HepG2 (cell line): ENCODE measurements around the gene MRPL51. TPM values are rescaled to one million over a fixed set of nuclear protein-coding genes. Genes with fewer than 3 reads are reported as not detected.

Experiments
- BRD4 ChIP-seq: sonication (generic); formaldehyde crosslinking; IDR thresholded peaks from 2 replicates; pipeline ENCODE4 v1.4.0; 2020; ENCODE audit warnings: missing genetic modification reagents
- CHD2 ChIP-seq: IDR thresholded peaks from 2 replicates; pipeline ENCODE4 v1.6.1; 2011; ENCODE audit warnings: low read depth, low read length, improper control_type of control experiment
- HMGXB4 ChIP-seq, 2 experiments: sonication (generic) in 1 of 2; formaldehyde crosslinking in 1 of 2; IDR thresholded peaks; 2 replicates each; pipeline versions ENCODE4 v1.4.0 to v1.6.1; 2018 to 2020; ENCODE audit warnings: missing genetic modification reagents in 2 of 2, borderline replicate concordance in 1 of 2, low read depth in 1 of 2, mild to moderate bottlenecking in 1 of 2, missing biosample characterization in 1 of 2
- IRF2 ChIP-seq: IDR thresholded peaks from 2 replicates; pipeline ENCODE4 v1.6.1; 2018; ENCODE audit warnings: missing genetic modification reagents, missing compliant biosample characterization
- KLF11 ChIP-seq: IDR thresholded peaks from 2 replicates; pipeline ENCODE4 v1.6.1; 2016; ENCODE audit warnings: missing compliant biosample characterization
- MXD3 ChIP-seq: IDR thresholded peaks from 2 replicates; pipeline ENCODE4 v1.6.1; 2016; ENCODE audit warnings: mild to moderate bottlenecking, missing biosample characterization, missing genetic modification reagents
- MYC ChIP-seq: sonication (generic); formaldehyde crosslinking; IDR thresholded peaks from 2 replicates; pipeline ENCODE4 v1.9.0; 2021; ENCODE audit warnings: missing genetic modification reagents, borderline replicate concordance
- NPAS2 ChIP-seq: sonication (generic); formaldehyde crosslinking; IDR thresholded peaks from 2 replicates; pipeline ENCODE4 v1.8.0; 2022; ENCODE audit warnings: mild to moderate bottlenecking, missing genetic modification reagents, borderline replicate concordance
- PAF1 ChIP-seq: IDR thresholded peaks from 2 replicates; pipeline ENCODE4 v1.6.1; 2016; ENCODE audit warnings: missing genetic modification reagents, missing compliant biosample characterization
- RNF2 ChIP-seq: fragments of 450-650 bp; conservative IDR thresholded peaks from 2 replicates; pipeline ENCODE4 v1.6.1; 2016; ENCODE audit warnings: low read depth
- SATB2 ChIP-seq: sonication (generic); formaldehyde crosslinking; IDR thresholded peaks from 2 replicates; pipeline ENCODE4 v1.5.0; 2020; ENCODE audit warnings: missing genetic modification reagents
- SCMH1 ChIP-seq: sonication (generic); formaldehyde crosslinking; IDR thresholded peaks from 2 replicates; pipeline ENCODE4 v1.9.0; 2021; ENCODE audit warnings: missing genetic modification reagents, mild to moderate bottlenecking, borderline replicate concordance
- ZBTB1 ChIP-seq: sonication (generic); formaldehyde crosslinking; IDR thresholded peaks from 2 replicates; pipeline ENCODE4 v1.4.0; 2020; ENCODE audit warnings: missing genetic modification reagents, borderline replicate concordance
- ZNF101 ChIP-seq: sonication (generic); formaldehyde crosslinking; IDR thresholded peaks from 2 replicates; pipeline ENCODE4 v1.4.0; 2020; ENCODE audit warnings: mild to moderate bottlenecking, low read depth, missing genetic modification reagents, borderline replicate concordance
- ZNF383 ChIP-seq: sonication (generic); formaldehyde crosslinking; IDR thresholded peaks from 2 replicates; pipeline ENCODE4 v1.4.0; 2020; ENCODE audit warnings: missing genetic modification reagents, mild to moderate bottlenecking, borderline replicate concordance
- ZSCAN29 ChIP-seq: sonication (generic); formaldehyde crosslinking; conservative IDR thresholded peaks from 2 replicates; pipeline ENCODE4 v1.4.0; 2020; ENCODE audit warnings: mild to moderate bottlenecking, missing genetic modification reagents
- polyA plus RNA-seq, 8 experiments: library from polyadenylated mRNA; depleted of rRNA in 3 of 8; stranded (reverse) in 7 of 8; unstranded in 1 of 8; fragments of >200 nt; fragmentation: Illumina TruSeq in 4 of 8; extraction: Trizol in 4 of 8; gene quantifications; 2 replicates each; pipeline versions ENCODE4 v1.2.1 to v1.2.3, GENCODE V29; 2011 to 2016; ENCODE audit warnings: low read depth in 4 of 8, missing spikeins in 1 of 8, mixed read lengths in 1 of 8; ENCODE audit not compliant: insufficient read depth in 1 of 8
- total RNA-seq, 5 experiments: library from RNA; depleted of rRNA; stranded (reverse); fragments of >200 nt; fragmentation: Illumina TruSeq; extraction: Trizol; gene quantifications; 2 replicates each; pipeline ENCODE4 v1.2.3, GENCODE V29; 2016; ENCODE audit warnings: low read depth in 1 of 5
- TF ChIP-seq, protein P1 (sequence below): sonication (generic); formaldehyde crosslinking; IDR thresholded peaks from 2 replicates; pipeline ENCODE4 v1.5.1; 2020; ENCODE audit warnings: missing genetic modification reagents, mild to moderate bottlenecking, borderline replicate concordance
- TF ChIP-seq, protein P2 (sequence below): IDR thresholded peaks from 2 replicates; pipeline ENCODE4 v1.4.0; 2020; ENCODE audit warnings: mild to moderate bottlenecking, missing genetic modification reagents
- TF ChIP-seq, protein P3 (sequence below): sonication (generic); formaldehyde crosslinking; IDR thresholded peaks from 2 replicates; pipeline ENCODE4 v1.8.0; 2022; ENCODE audit warnings: missing genetic modification reagents, mild to moderate bottlenecking, inconsistent platforms, borderline replicate concordance
- TF ChIP-seq, protein P4 (sequence below): sonication (generic); formaldehyde crosslinking; IDR thresholded peaks from 2 replicates; pipeline ENCODE4 v1.4.0; 2020; ENCODE audit warnings: missing genetic modification reagents

MRPL51 gene
- total and polyA plus RNA-seq, 2 of the 13 experiments (the other 11 are each of a cell fraction or from before 2014, with no cell fraction given): 64.8 to 278 TPM

- TF ChIP-seq BRD4 (CRISPR knock-in tag) (0 out of 2 replicates have a peak, but pooled peaks have one; percentile 16), RNF2 (no peak), ZNF383 (no peak), CHD2 (no peak), KLF11 (CRISPR knock-in tag) (no peak), SATB2 (CRISPR knock-in tag) (no peak), SCMH1 (no peak), ZNF101 (CRISPR knock-in tag) (no peak), MXD3 (no peak), ZBTB1 (no peak), NPAS2 (CRISPR knock-in tag) (no peak), ZSCAN29 (0 out of 2 replicates have a peak, but pooled peaks have one; percentile 17), PAF1 (CRISPR knock-in tag) (no peak), MYC (CRISPR knock-in tag) (no peak), HMGXB4 (CRISPR knock-in tag; IDR thresholded peaks at IDR 0.05; ENCODE audit: borderline replicate concordance in 1 of 2, low read depth in 1 of 2) (peak in 1 of 2 experiments; percentile 67; a peak in 3 of 4 replicates), IRF2 (CRISPR knock-in tag) (peak; percentile 86)
- TF ChIP-seq, protein P1, sequence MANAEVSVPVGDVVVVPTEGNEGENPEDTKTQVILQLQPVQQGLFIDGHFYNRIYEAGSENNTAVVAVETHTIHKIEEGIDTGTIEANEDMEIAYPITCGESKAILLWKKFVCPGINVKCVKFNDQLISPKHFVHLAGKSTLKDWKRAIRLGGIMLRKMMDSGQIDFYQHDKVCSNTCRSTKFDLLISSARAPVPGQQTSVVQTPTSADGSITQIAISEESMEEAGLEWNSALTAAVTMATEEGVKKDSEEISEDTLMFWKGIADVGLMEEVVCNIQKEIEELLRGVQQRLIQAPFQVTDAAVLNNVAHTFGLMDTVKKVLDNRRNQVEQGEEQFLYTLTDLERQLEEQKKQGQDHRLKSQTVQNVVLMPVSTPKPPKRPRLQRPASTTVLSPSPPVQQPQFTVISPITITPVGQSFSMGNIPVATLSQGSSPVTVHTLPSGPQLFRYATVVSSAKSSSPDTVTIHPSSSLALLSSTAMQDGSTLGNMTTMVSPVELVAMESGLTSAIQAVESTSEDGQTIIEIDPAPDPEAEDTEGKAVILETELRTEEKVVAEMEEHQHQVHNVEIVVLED (CRISPR knock-in tag): peak; percentile 58; the same call in 1 of the 2 replicates
- TF ChIP-seq, protein P2, sequence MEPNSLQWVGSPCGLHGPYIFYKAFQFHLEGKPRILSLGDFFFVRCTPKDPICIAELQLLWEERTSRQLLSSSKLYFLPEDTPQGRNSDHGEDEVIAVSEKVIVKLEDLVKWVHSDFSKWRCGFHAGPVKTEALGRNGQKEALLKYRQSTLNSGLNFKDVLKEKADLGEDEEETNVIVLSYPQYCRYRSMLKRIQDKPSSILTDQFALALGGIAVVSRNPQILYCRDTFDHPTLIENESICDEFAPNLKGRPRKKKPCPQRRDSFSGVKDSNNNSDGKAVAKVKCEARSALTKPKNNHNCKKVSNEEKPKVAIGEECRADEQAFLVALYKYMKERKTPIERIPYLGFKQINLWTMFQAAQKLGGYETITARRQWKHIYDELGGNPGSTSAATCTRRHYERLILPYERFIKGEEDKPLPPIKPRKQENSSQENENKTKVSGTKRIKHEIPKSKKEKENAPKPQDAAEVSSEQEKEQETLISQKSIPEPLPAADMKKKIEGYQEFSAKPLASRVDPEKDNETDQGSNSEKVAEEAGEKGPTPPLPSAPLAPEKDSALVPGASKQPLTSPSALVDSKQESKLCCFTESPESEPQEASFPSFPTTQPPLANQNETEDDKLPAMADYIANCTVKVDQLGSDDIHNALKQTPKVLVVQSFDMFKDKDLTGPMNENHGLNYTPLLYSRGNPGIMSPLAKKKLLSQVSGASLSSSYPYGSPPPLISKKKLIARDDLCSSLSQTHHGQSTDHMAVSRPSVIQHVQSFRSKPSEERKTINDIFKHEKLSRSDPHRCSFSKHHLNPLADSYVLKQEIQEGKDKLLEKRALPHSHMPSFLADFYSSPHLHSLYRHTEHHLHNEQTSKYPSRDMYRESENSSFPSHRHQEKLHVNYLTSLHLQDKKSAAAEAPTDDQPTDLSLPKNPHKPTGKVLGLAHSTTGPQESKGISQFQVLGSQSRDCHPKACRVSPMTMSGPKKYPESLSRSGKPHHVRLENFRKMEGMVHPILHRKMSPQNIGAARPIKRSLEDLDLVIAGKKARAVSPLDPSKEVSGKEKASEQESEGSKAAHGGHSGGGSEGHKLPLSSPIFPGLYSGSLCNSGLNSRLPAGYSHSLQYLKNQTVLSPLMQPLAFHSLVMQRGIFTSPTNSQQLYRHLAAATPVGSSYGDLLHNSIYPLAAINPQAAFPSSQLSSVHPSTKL: no peak
- TF ChIP-seq, protein P3, sequence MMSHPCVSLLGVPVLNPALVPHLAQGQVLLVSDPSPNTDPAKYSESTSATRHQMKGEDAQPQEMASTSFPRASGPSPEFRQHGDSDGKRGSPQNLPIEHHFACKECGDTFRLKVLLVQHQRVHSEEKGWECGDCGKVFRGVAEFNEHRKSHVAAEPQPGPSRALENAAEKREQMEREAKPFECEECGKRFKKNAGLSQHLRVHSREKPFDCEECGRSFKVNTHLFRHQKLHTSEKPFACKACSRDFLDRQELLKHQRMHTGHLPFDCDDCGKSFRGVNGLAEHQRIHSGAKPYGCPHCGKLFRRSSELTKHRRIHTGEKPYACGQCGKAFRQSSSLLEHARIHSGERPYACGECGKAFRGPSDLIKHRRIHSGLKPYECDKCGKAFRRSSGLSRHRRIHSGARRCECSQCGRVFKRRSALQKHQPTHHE (CRISPR knock-in tag): no peak
- TF ChIP-seq, protein P4, sequence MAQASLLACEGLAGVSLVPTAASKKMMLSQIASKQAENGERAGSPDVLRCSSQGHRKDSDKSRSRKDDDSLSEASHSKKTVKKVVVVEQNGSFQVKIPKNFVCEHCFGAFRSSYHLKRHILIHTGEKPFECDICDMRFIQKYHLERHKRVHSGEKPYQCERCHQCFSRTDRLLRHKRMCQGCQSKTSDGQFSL (CRISPR knock-in tag): no peak
Observed at GRCh38 chr12:6492838-6493496, at the start of gene MRPL51 (continued).
